ENCODE results near the gene WDFY3. TPM values are rescaled to one million over a fixed set of nuclear protein-coding genes. Genes with fewer than 3 reads are reported as not detected.

WDFY3 gene
- total and polyA plus RNA-seq, 2 of the 13 experiments (the other 11 are each of a cell fraction or from before 2014, with no cell fraction given) = 16.7 to 24.5 TPM

- TF ChIP-seq ZHX2 (IDR thresholded peaks at IDR 0.05; ENCODE audit: low read depth) = no peak
- TF ChIP-seq ZHX2 (CRISPR knock-in tag; IDR thresholded peaks at IDR 0.05; ENCODE audit: borderline replicate concordance) = no peak
- no peak for TF ChIP-seq CREBL2 (CRISPR knock-in tag; IDR thresholded peaks at IDR 0.05; ENCODE audit: borderline replicate concordance)
- TF ChIP-seq ZNF878 (CRISPR knock-in tag; IDR thresholded peaks at IDR 0.05) = no peak
- TF ChIP-seq ZNF337 (CRISPR knock-in tag; IDR thresholded peaks at IDR 0.05; ENCODE audit: borderline replicate concordance, low read depth) = no peak
Observed at GRCh38 chr4:84740057-84740456, 226.4 kb downstream of the WDFY3 start (continued).

GRCh38 chr4:84738622-84739021 lies 227.9 kb downstream of the WDFY3 start:
- Histone ChIP-seq H3K27me3 (ENCODE audit: control insufficient read depth in 1 of 2, insufficient read depth in 2 of 2, low read length in 2 of 2) (no peaks in the 10 kb centered on the region; a peak in 1 of 5 replicates), H3K79me2 (ENCODE audit: insufficient read depth, low read length) (no peaks in the 10 kb centered on the region), H3K36me3 (replicated peaks in 1 of 2; ENCODE audit: control insufficient read depth in 1 of 2, insufficient read depth in 2 of 2, low read length in 2 of 2) (peaks cover 11 to 55% of the 10 kb centered on the region in 2 experiments), H3K4me2 (ENCODE audit: low read depth, low read length) (no peak overlapping the region), H3K4me1 (ENCODE audit: insufficient read depth, low read length) (no peaks in the 10 kb centered on the region), H3K4me3 (replicated peaks in 1 of 3; ENCODE audit: insufficient read depth in 1 of 3, low read depth in 2 of 3, low read length in 3 of 3) (no peak overlapping the region), H3K9ac (ENCODE audit: insufficient read depth, low read depth, low read length) (no peak overlapping the region), H2AFZ (ENCODE audit: low read length) (no peak overlapping the region), H3K27ac (ENCODE audit: extremely low read length, insufficient read depth, low read length) (no peak overlapping the region), H3K9me3 (ENCODE audit: low read length) (no peaks in the 10 kb centered on the region), H4K20me1 (ENCODE audit: insufficient read depth, low read length) (no peaks in the 10 kb centered on the region)
- ChIA-PET POLR2A (no interaction called here), CTCF (ENCODE audit: low intra/inter-chr PET ratio, low total read pairs) (no interaction called here)
- intact Hi-C loops (cut with micrococcal nuclease; ENCODE audit: unreplicated experiment) (no loop called here), in situ Hi-C loops (cut with HindIII; ENCODE audit: extremely low pct_ligation_motif_present, low pct_unique_long_range_greater_than_20kb) (no loop called here)
- FAIRE-seq = no peak
- no TSS peak for BruUV-seq (replicated peaks)
- TF ChIP-seq MAFF (IDR thresholded peaks at IDR 0.05; ENCODE audit: low read depth, low read length) = peak; percentile 73
- TF ChIP-seq MAFK (conservative IDR thresholded peaks at IDR 0.05 in 1 of 2, IDR thresholded peaks at IDR 0.05 in 1 of 2; ENCODE audit: low read length in 2 of 2) = peak; percentile 73 to 87
- TF ChIP-seq PLSCR1 (CRISPR knock-in tag; IDR thresholded peaks at IDR 0.05; ENCODE audit: borderline replicate concordance) = no peak
- no peak for DNase-seq (ENCODE audit: low spot score)
- ATAC-seq = no peak
